Stimulated activated CD8-positive, alpha-beta memory T cell treated with anti-CD3 and anti-CD28 coated beads, Interleukin-7, amount 100 ng/mL, for 1 hour (primary cell): ENCODE data around the gene HCN2.

Experiments
- DNase-seq, 2 donors: peaks; one replicate each; pipeline ENCODE4 v3.0.0-alpha.2; 2020; ENCODE audit warnings: low read depth in 2 of 2

Gene HCN2

GRCh38 chr19:571566-571974 lies 18.1 kb upstream of the HCN2 start:
- no peak for DNase-seq

DNA sequence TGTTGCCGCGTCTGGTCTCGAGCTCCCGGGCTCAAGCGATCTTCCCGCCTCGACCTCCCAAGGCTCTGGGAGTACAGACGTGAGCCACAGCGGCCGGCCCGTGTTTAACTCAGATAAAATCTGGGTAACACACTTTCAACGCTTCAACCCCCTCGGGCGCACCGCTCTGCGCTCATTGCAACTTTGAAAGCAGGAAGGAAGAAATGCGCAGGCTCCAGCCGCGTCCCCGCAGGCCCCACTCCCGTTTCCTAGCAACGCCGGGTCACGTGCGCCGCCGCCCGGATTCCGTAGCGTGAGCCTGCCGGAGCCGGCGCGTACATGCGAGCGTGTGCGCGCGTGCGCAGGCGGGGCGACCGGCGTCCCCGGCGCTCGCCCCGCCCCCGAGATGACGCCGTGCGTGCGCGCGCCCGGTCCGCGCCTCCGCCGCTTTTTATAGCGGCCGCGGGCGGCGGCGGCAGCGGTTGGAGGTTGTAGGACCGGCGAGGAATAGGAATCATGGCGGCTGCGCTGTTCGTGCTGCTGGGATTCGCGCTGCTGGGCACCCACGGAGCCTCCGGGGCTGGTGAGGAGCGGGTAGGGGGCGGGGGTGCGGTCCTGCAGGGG lies 17.4 kb upstream of the HCN2 start, which contains the start of gene BSG:
Gene BSG, plus strand, starts transcription at position 457 of the 603 bp plus-strand sequence. Its CDS starts 39 bp downstream, at position 496.
- peak; percentile 96 to 97 for DNase-seq

DNA sequence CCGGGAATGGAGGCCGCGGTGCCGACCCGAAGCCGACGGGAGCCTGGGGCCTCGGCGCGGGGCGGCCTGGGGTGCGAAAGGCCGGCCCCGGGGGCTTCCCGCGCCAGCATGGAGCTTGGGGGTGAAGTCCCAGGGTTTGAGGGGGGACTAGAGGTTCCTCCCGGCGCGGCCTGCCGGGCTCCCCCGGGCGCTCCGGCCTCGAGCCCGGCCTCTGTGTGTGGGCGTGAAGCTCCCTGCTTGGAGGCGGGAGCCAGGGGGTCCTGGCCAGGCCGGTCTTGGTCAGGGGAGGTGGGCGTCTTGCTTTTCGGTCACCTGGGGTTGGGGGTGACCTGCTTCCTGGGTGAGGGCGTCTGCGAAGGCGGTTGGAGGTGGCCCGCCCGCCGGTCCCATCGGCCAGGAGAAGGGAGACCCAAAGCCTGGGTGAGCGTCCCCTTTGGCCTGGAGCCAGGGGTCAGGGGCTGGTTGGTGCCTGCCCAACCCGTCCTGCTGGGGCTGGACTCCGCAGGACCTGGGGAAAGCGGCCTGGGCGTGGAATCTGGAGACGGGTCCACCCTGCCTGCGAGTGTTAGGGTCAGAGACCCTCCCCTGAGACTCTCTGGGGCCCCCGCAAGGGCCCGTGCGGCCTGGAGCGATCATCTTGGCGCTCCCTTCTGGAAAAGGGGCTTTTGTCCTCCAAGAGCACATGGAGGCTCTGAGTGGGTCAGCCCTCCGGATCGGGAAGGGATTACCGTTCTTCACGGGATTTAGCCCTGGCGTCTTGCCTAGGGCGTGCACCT lies 16.8 kb upstream of the HCN2 start:
- no peak for DNase-seq

- no peak for DNase-seq
These were observed 16.2 kb upstream of the HCN2 start for GRCh38 chr19:573519-573825.

DNA sequence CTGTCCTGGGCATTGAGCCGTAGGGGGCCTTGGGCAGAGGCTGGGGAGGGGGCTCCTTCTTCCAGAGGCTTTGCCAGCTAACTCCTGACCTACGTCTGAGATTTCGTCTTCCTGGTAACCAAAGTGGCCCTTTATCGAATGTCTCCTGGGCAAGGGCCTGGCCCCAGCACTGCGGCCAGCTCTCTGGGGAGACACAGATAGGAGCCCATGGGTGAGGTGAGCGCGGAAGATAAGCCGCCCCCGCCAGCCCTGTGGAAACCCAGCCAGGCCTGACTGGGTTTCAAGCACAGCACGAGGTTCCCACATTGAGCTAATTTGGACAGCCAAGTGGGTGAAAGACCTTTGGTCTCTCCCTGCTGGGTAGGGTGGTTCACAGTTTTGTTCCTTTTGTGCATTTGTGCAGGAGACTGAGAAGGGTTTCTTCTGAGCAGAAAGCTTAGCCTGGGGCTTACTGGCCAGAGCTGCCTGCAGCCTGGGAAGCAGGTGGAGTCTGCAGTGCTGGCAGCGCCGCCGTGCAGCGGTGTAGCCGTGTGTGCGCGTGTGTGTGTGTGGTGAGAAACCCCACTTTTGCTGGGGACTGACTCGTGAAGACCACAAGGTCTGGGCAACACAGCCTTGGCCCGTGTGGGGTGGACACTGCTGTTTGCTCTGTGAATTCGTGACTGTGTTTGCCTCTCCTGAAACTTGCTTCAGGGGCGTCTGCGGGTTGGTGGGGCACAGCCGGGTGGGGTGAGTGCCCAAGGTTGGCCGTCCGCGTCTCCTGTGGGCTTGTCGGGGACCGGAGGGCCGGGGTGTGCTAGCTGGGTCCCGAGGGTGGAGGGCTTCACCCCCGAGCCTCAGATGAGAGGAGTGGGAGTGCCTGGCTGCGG lies 14.8 kb upstream of the HCN2 start:
- no peak for DNase-seq

DNA sequence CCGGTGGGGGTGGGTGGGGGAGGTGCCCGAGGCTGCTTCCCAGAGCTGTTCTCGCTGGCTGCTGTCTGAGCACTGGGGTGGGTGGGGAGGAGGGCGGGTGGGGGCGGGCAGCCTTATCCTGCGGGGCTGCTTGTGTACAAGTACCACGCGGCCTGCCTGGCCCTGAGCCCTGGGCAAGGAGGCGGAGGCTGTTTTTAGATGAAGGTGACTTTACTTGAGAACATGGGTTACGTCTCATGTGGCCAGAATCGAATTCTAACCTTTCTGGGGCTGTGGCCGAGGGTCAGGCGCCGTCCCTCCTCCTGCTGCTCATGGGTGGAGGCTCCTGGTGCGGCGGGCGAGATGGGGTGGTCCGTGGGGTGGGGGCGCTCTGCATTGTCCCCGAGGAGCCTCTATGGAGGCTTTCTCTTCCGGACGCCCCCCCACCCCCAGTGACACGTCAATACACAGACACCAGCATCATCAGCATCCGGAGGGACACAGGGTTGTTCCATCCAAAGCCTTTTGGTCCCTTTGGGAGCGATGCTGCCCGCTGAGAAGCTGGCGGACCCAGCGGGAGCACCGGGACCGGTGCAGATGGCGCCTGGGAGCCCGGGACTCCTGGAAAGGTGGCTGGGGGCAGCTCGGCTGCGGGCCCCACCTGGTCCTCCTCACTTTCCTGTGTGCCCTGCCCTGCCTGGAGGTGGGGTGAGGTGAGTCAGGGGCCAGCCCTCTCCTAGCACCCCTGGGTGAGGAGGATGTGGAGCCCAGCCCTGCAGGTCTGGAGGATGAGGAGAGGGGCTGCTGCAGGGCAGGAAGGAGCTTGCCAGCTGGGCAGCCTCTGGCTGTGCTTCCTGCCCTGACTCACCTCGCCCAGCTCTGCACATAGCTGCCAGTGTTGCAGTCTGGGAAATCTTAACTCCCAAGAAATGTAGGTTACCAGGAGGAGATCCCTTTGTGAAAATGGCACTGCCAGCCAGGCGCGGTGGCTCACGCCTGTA lies 13.9 kb upstream of the HCN2 start:
- no peak for DNase-seq

GRCh38 chr19:576768-577438 lies 12.8 kb upstream of the HCN2 start:
- no peak for DNase-seq

- DNase-seq = no peak
These were observed 12.0 kb upstream of the HCN2 start for GRCh38 chr19:577439-578392.

- no peak for DNase-seq
These were observed 10.4 kb upstream of the HCN2 start for GRCh38 chr19:579111-579841.

DNA sequence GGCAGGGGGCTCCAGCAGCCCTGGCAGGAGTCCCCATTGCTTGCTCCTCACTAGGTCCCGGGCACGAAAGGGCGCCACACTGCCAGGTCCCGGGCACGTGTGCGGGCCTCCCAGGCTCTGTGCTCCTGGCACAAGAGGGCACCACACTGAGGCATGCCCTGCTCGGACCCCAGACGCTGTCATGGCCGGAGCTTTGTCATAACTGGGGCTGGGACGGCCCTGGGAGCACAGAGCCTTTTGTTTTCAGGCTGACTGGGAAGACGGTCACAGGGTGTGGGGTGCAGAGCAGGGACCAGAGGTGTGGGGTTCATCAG lies 9.9 kb upstream of the HCN2 start:
- DNase-seq = no peak

DNA sequence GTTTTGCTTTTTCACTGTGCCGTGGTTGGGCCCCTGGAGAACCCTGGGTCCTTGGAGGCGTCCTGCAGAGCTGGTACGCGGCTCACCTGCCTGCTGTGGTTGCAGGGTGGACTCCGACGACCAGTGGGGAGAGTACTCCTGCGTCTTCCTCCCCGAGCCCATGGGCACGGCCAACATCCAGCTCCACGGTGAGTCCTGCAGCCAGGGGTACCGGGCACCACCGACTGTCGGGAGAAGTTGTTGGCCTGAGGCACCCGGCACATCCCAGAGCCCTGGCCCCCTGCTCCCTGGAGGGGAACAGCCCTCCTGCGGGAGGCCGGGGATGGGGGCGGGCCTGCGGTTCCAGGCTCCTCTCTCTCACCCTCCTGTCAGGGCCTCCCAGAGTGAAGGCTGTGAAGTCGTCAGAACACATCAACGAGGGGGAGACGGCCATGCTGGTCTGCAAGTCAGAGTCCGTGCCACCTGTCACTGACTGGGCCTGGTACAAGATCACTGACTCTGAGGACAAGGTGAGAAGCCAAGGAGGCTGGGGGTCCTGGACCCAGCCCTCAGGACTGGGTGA lies 9.3 kb upstream of the HCN2 start:
- no peak for DNase-seq

GRCh38 chr19:581399-582111 lies 8.1 kb upstream of the HCN2 start:
- DNase-seq = no peak

DNA sequence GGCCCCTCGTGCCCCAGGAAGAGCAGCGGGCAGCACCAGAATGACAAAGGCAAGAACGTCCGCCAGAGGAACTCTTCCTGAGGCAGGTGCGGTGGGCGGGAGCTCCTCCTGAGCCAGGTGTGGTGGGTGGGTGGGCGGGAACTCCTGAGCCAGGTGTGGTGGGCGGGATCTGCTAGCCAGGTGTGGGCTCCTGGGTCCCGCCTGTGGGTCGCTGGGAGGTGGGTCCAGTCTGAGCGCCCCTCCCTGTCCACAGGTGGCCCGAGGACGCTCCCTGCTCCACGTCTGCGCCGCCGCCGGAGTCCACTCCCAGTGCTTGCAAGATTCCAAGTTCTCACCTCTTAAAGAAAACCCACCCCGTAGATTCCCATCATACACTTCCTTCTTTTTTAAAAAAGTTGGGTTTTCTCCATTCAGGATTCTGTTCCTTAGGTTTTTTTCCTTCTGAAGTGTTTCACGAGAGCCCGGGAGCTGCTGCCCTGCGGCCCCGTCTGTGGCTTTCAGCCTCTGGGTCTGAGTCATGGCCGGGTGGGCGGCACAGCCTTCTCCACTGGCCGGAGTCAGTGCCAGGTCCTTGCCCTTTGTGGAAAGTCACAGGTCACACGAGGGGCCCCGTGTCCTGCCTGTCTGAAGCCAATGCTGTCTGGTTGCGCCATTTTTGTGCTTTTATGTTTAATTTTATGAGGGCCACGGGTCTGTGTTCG lies 7.0 kb upstream of the HCN2 start:
- no peak for DNase-seq

GRCh38 chr19:583198-583967 lies 6.3 kb upstream of the HCN2 start:
- no peak for DNase-seq

- no peak for DNase-seq
These were observed 5.8 kb upstream of the HCN2 start for GRCh38 chr19:583968-584239.

DNA sequence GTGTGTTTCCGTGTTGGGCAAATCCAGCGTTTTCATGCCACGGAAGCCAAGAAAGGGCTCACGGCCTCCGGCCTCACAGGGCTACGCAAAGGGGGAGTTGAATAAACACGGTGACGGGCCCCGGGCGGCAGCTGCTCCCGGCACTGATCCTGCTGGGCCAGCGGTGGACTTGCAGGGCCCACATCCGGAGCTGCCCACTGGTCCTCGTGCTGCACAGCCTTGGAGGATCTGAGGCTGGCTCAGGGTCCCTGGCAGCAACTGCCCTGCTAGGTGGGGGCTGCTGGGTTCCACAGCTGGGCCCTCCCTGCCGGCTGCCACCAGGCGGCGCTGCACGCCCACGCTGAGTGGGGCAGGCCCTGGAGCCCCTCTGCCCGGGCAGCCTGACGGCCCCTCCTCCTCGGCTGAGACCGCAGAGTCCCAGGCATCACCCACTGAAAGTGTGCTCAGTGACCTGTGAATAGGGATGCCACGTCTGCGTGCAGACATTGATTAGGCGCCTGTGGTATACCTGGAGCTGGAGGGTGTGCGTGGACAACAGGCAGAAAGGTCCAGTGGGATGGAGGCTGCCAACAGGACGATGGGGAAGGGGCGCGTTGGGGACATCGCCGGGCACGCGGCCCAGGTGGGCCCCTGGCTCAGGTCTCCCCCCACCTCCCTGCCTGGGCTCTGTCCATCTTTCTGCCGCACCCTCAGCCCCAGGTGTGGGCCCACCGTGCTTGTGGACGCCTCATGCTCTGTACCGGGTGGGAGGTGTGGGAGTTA lies 5.3 kb upstream of the HCN2 start:
- peak in 1 of 2 donors; percentile 51 for DNase-seq
